Spleen (tissue), 7 donors: ENCODE data around the gene PPP1R3F.

ENCODE experiments used
- CTCF ChIP-seq, 11 experiments: fragments of 200-600 bp in 7 of 11; fragments of 450-650 bp in 4 of 11; sonication (generic) in 4 of 11; IDR thresholded peaks in 8 of 11; conservative IDR thresholded peaks in 3 of 11; 1 replicate in 7 of 11; 2 replicates in 4 of 11; pipeline versions ENCODE4 v1.4.0 to v1.8.0; 2016 to 2021; ENCODE audit warnings: antibody characterized with exemption in 11 of 11, inconsistent platforms in 4 of 11, mild to moderate bottlenecking in 1 of 11
- POLR2A ChIP-seq, 3 donors: fragments of 450-650 bp; IDR thresholded peaks; one replicate each; pipeline ENCODE4 v1.5.1; 2017; ENCODE audit warnings: antibody characterized with exemption in 3 of 3, mild to moderate bottlenecking in 1 of 3
- donor health status: DM: no; HTN: no; CAD: no; lungs with moderate emphysema.
- donor health status: DM: no; HTN: no; CAD: no.
- donor health status: DM: no; HTN: no; CAD: no.

GRCh38 chrX:49277535-49277830 is 7.9 kb downstream of the PPP1R3F start:
- no peak for TF ChIP-seq POLR2A (IDR thresholded peaks at IDR 0.05)
- TF ChIP-seq CTCF (IDR thresholded peaks at IDR 0.05 in 8 of 11, conservative IDR thresholded peaks at IDR 0.05 in 3 of 11) = no peak
